WTC11 (cell line): ENCODE results near the gene IGSF9B. TPM values are rescaled to one million over a fixed set of nuclear protein-coding genes. Genes with fewer than 3 reads are reported as not detected.

Source experiments
- ATAC-seq: fragments of 200-7000 bp; cut with Tn5 transposase; 2 replicates; pipeline ENCODE4 v1.10.0; 2021; ENCODE audit warnings: mild to moderate bottlenecking, moderate library complexity
- CTCF ChIA-PET: fragments of 300-600 bp; sonication (Branson Sonifier 250); formaldehyde crosslinking; loops from one replicate; lab custom pipeline; 2021; ENCODE audit warnings: antibody characterized with exemption; lab: Charles Lee
- POLR2A ChIA-PET: fragments of 350-600 bp; sonication (Branson Sonifier 250); formaldehyde crosslinking; loops from one replicate; lab custom pipeline; 2021; ENCODE audit warnings: antibody characterized with exemption; lab: Charles Lee
- DNase-seq: peaks from one replicate; pipeline ENCODE4 v3.0.0; 2021; ENCODE audit warnings: low spot score
- H3K27ac Mint-ChIP-seq: 2 replicates; pipeline ENCODE4 v1.8.0; 2021; ENCODE audit warnings: mixed read lengths
- H3K27me3 Mint-ChIP-seq: 2 replicates; pipeline ENCODE4 v1.8.0; 2021; ENCODE audit warnings: low read depth, mild to moderate bottlenecking, moderate library complexity, mixed read lengths
- H3K36me3 Mint-ChIP-seq: 2 replicates; pipeline ENCODE4 v1.8.0; 2021; ENCODE audit warnings: mixed read lengths
- H3K4me1 Mint-ChIP-seq: 2 replicates; pipeline ENCODE4 v1.8.0; 2022; ENCODE audit warnings: mixed read lengths
- H3K4me3 Mint-ChIP-seq: 2 replicates; pipeline ENCODE4 v1.8.0; 2021; ENCODE audit warnings: mild to moderate bottlenecking, moderate library complexity, mixed read lengths
- H3K9me3 Mint-ChIP-seq: 2 replicates; pipeline ENCODE4 v1.8.0; 2021; ENCODE audit warnings: mixed read lengths
- ATF3 ChIP-seq: sonication (generic); formaldehyde crosslinking; conservative IDR thresholded peaks from 2 replicates; pipeline ENCODE4 v1.8.1; 2022; ENCODE audit warnings: mild to moderate bottlenecking, missing genetic modification reagents
- ATF6 ChIP-seq: sonication (generic); formaldehyde crosslinking; IDR thresholded peaks from 2 replicates; pipeline ENCODE4 v1.8.1; 2023; ENCODE audit warnings: mild to moderate bottlenecking, missing genetic modification reagents
- CTCF ChIP-seq: fragments of 200-600 bp; IDR thresholded peaks from 2 replicates; pipeline ENCODE4 v1.8.0; 2022; ENCODE audit warnings: antibody characterized with exemption
- ELF4 ChIP-seq: sonication (generic); formaldehyde crosslinking; IDR thresholded peaks from 2 replicates; pipeline ENCODE4 v1.8.1; 2022; ENCODE audit warnings: low read depth, mild to moderate bottlenecking, moderate library complexity, missing genetic modification reagents
- ESRRA ChIP-seq: sonication (generic); formaldehyde crosslinking; IDR thresholded peaks from 2 replicates; pipeline ENCODE4 v1.8.1; 2022; ENCODE audit warnings: mild to moderate bottlenecking, missing genetic modification reagents, borderline replicate concordance
- ETV6 ChIP-seq: sonication (generic); formaldehyde crosslinking; IDR thresholded peaks from 2 replicates; pipeline ENCODE4 v1.8.1; 2022; ENCODE audit warnings: mild to moderate bottlenecking, missing genetic modification reagents
- FOXK1 ChIP-seq: sonication (generic); formaldehyde crosslinking; IDR thresholded peaks from 2 replicates; pipeline ENCODE4 v1.8.0; 2022; ENCODE audit warnings: mild to moderate bottlenecking, moderate library complexity, missing genetic modification reagents
- FOXP1 ChIP-seq: sonication (generic); formaldehyde crosslinking; IDR thresholded peaks from 2 replicates; pipeline ENCODE4 v1.8.0; 2022; ENCODE audit warnings: missing genetic modification reagents, mild to moderate bottlenecking, moderate library complexity, borderline replicate concordance
- MYBL2 ChIP-seq: sonication (generic); formaldehyde crosslinking; IDR thresholded peaks from 2 replicates; pipeline ENCODE4 v1.8.1; 2023; ENCODE audit warnings: mild to moderate bottlenecking, moderate library complexity, missing genetic modification reagents
- SMAD3 ChIP-seq: sonication (generic); formaldehyde crosslinking; IDR thresholded peaks from 2 replicates; pipeline ENCODE4 v1.8.0; 2022; ENCODE audit warnings: missing genetic modification reagents, mild to moderate bottlenecking, borderline replicate concordance
- TP53 ChIP-seq: sonication (generic); formaldehyde crosslinking; IDR thresholded peaks from 2 replicates; pipeline ENCODE4 v1.8.1; 2023; ENCODE audit warnings: mild to moderate bottlenecking, missing genetic modification reagents
- USF1 ChIP-seq: sonication (generic); formaldehyde crosslinking; IDR thresholded peaks from 2 replicates; pipeline ENCODE4 v1.8.0; 2022; ENCODE audit warnings: mild to moderate bottlenecking, missing genetic modification reagents
- ZNF121 ChIP-seq: sonication (generic); formaldehyde crosslinking; IDR thresholded peaks from 2 replicates; pipeline ENCODE4 v1.8.0; 2023; ENCODE audit warnings: missing genetic modification reagents
- ZNF416 ChIP-seq: fragments of 250-450 bp; sonication (Bioruptor Pico); IDR thresholded peaks from 2 replicates; pipeline ENCODE4 v1.9.0; 2021; ENCODE audit warnings: mild to moderate bottlenecking, inconsistent platforms
- ZNF425 ChIP-seq: fragments of 250-450 bp; sonication (Bioruptor Pico); conservative IDR thresholded peaks from 2 replicates; pipeline ENCODE4 v1.9.0; 2021; ENCODE audit warnings: mild to moderate bottlenecking
- total RNA-seq: library from RNA; stranded (reverse); gene quantifications from 3 replicates; pipeline ENCODE4 v1.2.3, GENCODE V29; 2021
- TF ChIP-seq, protein P1 (sequence below): sonication (generic); formaldehyde crosslinking; IDR thresholded peaks from 2 replicates; pipeline ENCODE4 v1.8.1; 2022; ENCODE audit warnings: low read depth, missing genetic modification reagents, borderline replicate concordance

The IGSF9B gene
- total RNA-seq, 1 experiment from 2014 or later = 52.7 TPM

- TF ChIP-seq ESRRA (CRISPR knock-in tag) (no peak), ZNF416 (no peak), USF1 (CRISPR knock-in tag) (no peak), ATF3 (CRISPR knock-in tag) (no peak), ZNF121 (CRISPR knock-in tag) (no peak)
Measured at GRCh38 chr11:133950421-133950820, 6.3 kb downstream of the IGSF9B start (continued).

DNA sequence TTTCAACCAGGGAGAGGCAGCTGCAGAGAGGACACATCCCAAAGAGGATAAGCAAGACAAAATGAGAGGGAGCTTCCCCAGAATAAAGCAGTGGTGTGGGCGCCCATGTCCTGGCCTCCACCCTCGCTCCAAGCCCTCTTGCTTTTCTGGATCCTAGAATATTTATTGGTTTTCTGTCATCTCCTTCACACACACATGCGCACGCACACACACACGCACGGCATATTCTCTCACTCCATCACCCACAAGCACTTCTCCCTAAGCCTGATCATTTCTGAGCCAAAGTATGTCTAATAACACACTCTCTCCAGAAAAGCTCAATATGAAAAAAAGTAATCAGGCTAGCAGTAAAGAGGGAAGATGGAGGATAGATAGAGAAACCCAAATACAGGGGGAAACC lies 7.6 kb downstream of the IGSF9B start:
- TF ChIP-seq ATF6 (CRISPR knock-in tag) = no peak
- TF ChIP-seq CTCF = no peak
- TF ChIP-seq SMAD3 (CRISPR knock-in tag) = no peak
- TF ChIP-seq MYBL2 (CRISPR knock-in tag) = no peak
- no peak for TF ChIP-seq TP53
- no peak for TF ChIP-seq ETV6
- TF ChIP-seq FOXP1 (CRISPR knock-in tag) = no peak
- TF ChIP-seq, protein P1, sequence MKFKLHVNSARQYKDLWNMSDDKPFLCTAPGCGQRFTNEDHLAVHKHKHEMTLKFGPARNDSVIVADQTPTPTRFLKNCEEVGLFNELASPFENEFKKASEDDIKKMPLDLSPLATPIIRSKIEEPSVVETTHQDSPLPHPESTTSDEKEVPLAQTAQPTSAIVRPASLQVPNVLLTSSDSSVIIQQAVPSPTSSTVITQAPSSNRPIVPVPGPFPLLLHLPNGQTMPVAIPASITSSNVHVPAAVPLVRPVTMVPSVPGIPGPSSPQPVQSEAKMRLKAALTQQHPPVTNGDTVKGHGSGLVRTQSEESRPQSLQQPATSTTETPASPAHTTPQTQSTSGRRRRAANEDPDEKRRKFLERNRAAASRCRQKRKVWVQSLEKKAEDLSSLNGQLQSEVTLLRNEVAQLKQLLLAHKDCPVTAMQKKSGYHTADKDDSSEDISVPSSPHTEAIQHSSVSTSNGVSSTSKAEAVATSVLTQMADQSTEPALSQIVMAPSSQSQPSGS (CRISPR knock-in tag) = no peak
- TF ChIP-seq ZNF416 = no peak
- Mint-ChIP-seq H3K27ac (peak overlapping the region; percentile 51), H3K4me3 (peak overlapping the region; percentile 16; the same call in 1 of the 2 replicates), H3K9me3 (no peaks in the 10 kb centered on the region), H3K4me1 (peaks cover 77% of the 10 kb centered on the region), H3K27me3 (peaks cover under 1% of the 10 kb centered on the region; the same call in 1 of the 2 replicates), H3K36me3 (peaks cover 6% of the 10 kb centered on the region)
- ChIA-PET POLR2A (no interaction called here), CTCF (interaction anchor here (0.9 to 3.7 kb wide), 5 partner anchors 21 to 101 kb away, joined by 4 to 17 read pairs (median 9); no protein-coding TSS in a partner anchor)
- DNase-seq = no peak
- ATAC-seq = no peak

GRCh38 chr11:133948711-133949110 lies 8.1 kb downstream of the IGSF9B start:
- CTCF ChIA-PET = interaction anchor here (0.8 to 3.7 kb wide), 17 partner anchors 9 to 865 kb away, joined by 3 to 37 read pairs (median 8); partner anchors contain the start of gene IGSF9B
- peaks cover 73% of the 10 kb centered on the region for H3K4me1 Mint-ChIP-seq
- H3K27ac Mint-ChIP-seq = peak overlapping the region; percentile 34; the same call in 1 of the 2 replicates

More at GRCh38 chr11:133948711-133949110, 8.1 kb downstream of the IGSF9B start:
- DNase-seq = no peak
- Mint-ChIP-seq H3K36me3 (peaks cover 7% of the 10 kb centered on the region), H3K9me3 (no peaks in the 10 kb centered on the region), H3K27me3 (no peaks in the 10 kb centered on the region), H3K4me3 (peak overlapping the region; percentile 20)
- ATAC-seq = no peak
- TF ChIP-seq ZNF425 = no peak
- TF ChIP-seq, protein P1 (CRISPR knock-in tag) = no peak
- TF ChIP-seq FOXK1 (CRISPR knock-in tag) = no peak
- no peak for TF ChIP-seq ELF4
- POLR2A ChIA-PET = interaction anchor here (1.3 kb wide), 1 partner anchor 8 kb away, joined by 4 read pairs; the partner anchor contains the start of gene IGSF9B
